Naive B cell (primary cell): ENCODE measurements around the gene GPATCH1. TPM values are rescaled to one million over a fixed set of nuclear protein-coding genes. Genes with fewer than 3 reads are reported as not detected.

ENCODE experiments used
- ATAC-seq, 2 donors: fragments of 150-1000 bp; cut with Tn5 transposase; 2 replicates each; pipeline ENCODE4 v1.10.0; 2021; ENCODE audit warnings: low read depth in 2 of 2, mild to moderate bottlenecking in 2 of 2, moderate library complexity in 2 of 2
- DNase-seq: peaks from one replicate; pipeline ENCODE4 v3.0.0; 2022
- H3K27ac Mint-ChIP-seq, 6 donors: one replicate each; pipeline ENCODE4 v1.8.0; 2020 to 2022; ENCODE audit warnings: mild to moderate bottlenecking in 6 of 6, mixed read lengths in 6 of 6, moderate library complexity in 5 of 6, inconsistent platforms in 2 of 6
- H3K27me3 Mint-ChIP-seq, 3 donors: one replicate each; pipeline ENCODE4 v1.8.0; 2021 to 2022; ENCODE audit warnings: mixed read lengths in 3 of 3, mild to moderate bottlenecking in 1 of 3
- H3K36me3 Mint-ChIP-seq, 2 donors: one replicate each; pipeline ENCODE4 v1.8.0; 2020 to 2022; ENCODE audit warnings: mixed read lengths in 2 of 2, inconsistent platforms in 1 of 2, mild to moderate bottlenecking in 1 of 2
- H3K4me1 Mint-ChIP-seq, 3 donors: one replicate each; pipeline ENCODE4 v1.8.0; 2020 to 2022; ENCODE audit warnings: mixed read lengths in 3 of 3, inconsistent platforms in 1 of 3, mild to moderate bottlenecking in 1 of 3, moderate library complexity in 1 of 3
- H3K4me3 Mint-ChIP-seq, 8 donors: one replicate each; pipeline ENCODE4 v1.8.0; 2020 to 2022; ENCODE audit warnings: mild to moderate bottlenecking in 8 of 8, mixed read lengths in 8 of 8, moderate library complexity in 8 of 8, inconsistent platforms in 2 of 8
- H3K9me3 Mint-ChIP-seq, 7 donors: one replicate each; pipeline ENCODE4 v1.8.0; 2020 to 2022; ENCODE audit warnings: mixed read lengths in 7 of 7, mild to moderate bottlenecking in 5 of 7, inconsistent platforms in 2 of 7, moderate library complexity in 1 of 7
- polyA plus RNA-seq, 6 donors: library from polyadenylated mRNA; unstranded; fragments of 300-500 nt; fragmentation: Illumina TruSeq; gene quantifications; one replicate each; pipeline ENCODE4 v1.2.3, GENCODE V29; 2021; ENCODE audit warnings: low read depth in 6 of 6

Gene GPATCH1
- polyA plus RNA-seq, 6 donors from 2014 or later, result 1.5 to 8.1 (median 5.1) TPM

DNA sequence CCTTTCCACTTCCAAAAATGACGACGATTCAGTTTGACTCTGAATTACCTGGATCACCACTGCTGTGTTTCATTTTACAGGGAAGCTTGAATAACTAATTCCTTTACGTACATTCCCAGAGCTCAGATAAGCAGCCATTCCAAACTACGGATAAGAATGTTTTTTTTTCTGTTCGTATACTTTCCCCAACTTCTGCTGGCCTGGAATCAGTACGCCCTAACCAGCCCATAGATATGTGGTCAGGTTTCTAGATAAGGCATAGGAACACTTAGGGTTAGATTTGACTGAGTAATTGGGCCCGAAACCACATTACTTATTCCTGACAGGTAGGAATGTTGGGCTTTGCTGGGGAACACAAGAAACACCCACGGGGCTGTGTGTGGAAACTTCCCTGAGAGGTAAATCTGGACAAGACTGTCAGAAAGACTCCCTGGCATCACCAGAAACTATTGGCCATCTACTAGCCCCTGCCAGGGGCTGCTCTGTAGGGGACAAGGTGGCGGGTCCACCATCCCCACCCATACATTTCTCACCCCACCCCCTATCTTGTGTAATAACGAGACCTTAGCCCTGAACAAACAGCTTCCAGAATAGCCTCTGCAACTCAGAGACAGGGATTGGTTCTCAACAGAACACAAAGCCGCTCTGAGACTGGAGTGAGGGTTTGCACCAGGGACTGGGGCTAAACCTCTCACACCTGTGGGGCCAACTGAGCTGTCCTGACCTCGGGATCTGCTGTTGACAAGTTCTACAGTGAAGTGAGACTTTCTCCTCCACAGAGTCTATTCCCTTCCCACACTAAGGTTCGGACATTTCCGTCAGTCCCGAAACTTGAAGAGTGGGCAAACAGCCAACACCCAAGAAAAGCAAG lies 31.9 kb upstream of the GPATCH1 start:
- DNase-seq (no peak), ATAC-seq (no peak)
- H3K27ac Mint-ChIP-seq, result no peak overlapping the region
- no peaks in the 10 kb centered on the region for H3K36me3 Mint-ChIP-seq
- no peaks in the 10 kb centered on the region for H3K4me1 Mint-ChIP-seq
- peaks cover 0 to 2% (median 0%) of the 10 kb centered on the region in 7 donors for H3K9me3 Mint-ChIP-seq
- H3K27me3 Mint-ChIP-seq, result peaks cover 0 to 10% (median 0%) of the 10 kb centered on the region in 3 donors
- no peak overlapping the region for H3K4me3 Mint-ChIP-seq

DNA sequence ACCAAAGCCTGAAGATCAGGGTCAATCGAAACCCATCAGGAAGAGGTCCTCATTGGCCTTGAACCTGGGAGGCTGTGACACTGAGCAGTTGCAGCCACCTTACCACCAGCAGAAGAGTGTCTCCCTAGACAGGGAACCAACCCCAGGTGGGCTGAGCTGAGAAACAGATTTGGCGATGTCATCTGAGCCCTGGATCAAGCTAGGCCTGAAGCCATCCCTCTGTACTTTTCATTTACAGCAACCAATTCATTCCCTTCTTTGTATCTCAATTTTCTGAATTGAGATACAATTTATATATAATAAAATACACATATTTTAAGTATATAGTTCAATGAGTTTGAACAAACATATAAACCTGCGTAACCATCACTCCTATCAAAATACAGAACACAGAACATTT lies 30.9 kb upstream of the GPATCH1 start:
- H3K9me3 Mint-ChIP-seq, result no peaks in the 10 kb centered on the region
- no peaks in the 10 kb centered on the region for H3K4me1 Mint-ChIP-seq
- H3K27me3 Mint-ChIP-seq, result peaks cover 0 to 10% (median 0%) of the 10 kb centered on the region in 3 donors
- no peak for DNase-seq
- no peak for ATAC-seq
- no peaks in the 10 kb centered on the region for H3K36me3 Mint-ChIP-seq
- no peak overlapping the region for H3K4me3 Mint-ChIP-seq
- no peak overlapping the region for H3K27ac Mint-ChIP-seq

DNA sequence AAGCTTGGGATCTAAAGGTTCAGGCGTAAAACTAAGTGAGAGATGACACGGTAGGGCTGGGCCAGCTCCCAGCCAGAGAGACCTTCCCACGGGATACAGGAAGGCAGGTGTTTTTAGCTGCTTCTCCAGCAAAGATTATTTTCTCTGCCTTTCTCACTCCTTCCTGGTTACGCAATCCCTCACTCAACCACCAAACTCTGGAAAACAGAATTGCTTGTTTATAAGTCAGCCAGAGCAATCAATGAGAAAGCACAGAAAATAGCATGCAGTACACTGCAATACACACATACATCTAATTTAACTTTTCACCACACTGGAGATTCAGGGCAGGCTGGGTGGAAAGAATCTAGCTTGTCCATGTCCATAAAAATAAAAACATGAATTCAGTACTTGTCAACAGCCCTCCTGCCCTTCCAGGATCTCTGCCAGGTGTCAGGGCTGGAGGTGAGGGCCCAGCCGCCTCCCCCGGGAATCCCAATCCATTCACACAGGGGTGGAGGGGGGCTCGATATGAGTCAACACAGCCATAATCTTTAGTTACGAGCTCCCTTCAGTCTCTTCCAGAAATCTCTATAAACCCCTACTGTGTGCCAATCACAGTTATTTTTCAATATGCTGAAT lies 28.5 kb upstream of the GPATCH1 start:
- no peak overlapping the region for H3K27ac Mint-ChIP-seq

DNA sequence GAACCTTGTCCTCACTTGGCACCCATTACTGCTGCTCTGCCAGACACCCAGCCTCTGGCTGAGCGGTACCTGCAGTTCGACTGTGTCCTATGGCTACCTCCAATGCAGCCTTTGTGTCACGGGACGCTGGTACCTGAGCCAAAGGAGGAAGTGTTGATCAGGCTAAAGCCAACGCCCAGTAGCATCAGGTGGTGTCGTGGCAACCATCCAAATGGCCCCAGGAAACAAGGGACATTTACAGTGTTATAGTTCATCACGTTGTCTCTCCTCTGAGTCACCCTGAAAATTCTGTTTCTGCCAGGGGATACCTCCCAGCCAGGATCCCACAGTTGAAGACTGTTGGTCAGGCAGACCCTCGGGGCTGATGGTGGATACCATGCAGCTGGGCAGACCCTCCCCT lies 26.4 kb upstream of the GPATCH1 start:
- ATAC-seq (no peak), DNase-seq (no peak)
- Mint-ChIP-seq H3K36me3 (no peaks in the 10 kb centered on the region), H3K27me3 (peaks cover 0 to 5% (median 4%) of the 10 kb centered on the region in 3 donors), H3K4me3 (no peak overlapping the region), H3K9me3 (no peaks in the 10 kb centered on the region), H3K4me1 (no peaks in the 10 kb centered on the region), H3K27ac (no peak overlapping the region)

More for the DNA sequence above, 28.5 kb upstream of the GPATCH1 start:
- no peaks in the 10 kb centered on the region for H3K9me3 Mint-ChIP-seq
- H3K4me3 Mint-ChIP-seq, result no peak overlapping the region
- H3K4me1 Mint-ChIP-seq, result no peaks in the 10 kb centered on the region
- DNase-seq (no peak), ATAC-seq (no peak)
- H3K27me3 Mint-ChIP-seq, result peaks cover 0 to 7% (median 0%) of the 10 kb centered on the region in 3 donors
- H3K36me3 Mint-ChIP-seq, result no peaks in the 10 kb centered on the region

DNA sequence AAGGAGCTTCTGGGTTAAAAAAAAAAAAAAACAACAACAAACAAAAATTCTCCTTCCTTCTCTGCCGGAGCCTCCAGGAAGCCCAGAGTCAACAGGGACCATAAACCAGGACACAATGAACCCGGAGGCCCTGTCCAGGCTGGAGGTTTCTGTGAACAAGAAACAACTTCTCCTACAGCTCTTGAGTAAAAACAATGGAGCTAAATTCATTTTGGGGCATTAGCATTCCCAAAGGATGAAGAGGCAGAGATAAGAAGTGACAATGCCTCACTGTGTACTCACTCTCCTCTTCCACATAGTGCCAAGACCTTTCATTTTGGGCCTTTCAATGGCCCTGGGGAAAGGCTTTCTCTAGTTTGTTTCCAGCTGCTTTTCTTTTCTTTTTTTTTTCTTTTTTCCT lies 25.3 kb upstream of the GPATCH1 start:
- no peaks in the 10 kb centered on the region for H3K36me3 Mint-ChIP-seq
- DNase-seq, result no peak
- H3K27ac Mint-ChIP-seq, result no peak overlapping the region
- no peaks in the 10 kb centered on the region for H3K9me3 Mint-ChIP-seq
- H3K27me3 Mint-ChIP-seq, result peaks cover 0 to 13% (median 8%) of the 10 kb centered on the region in 3 donors
- H3K4me1 Mint-ChIP-seq, result peaks cover 0 to 4% (median 0%) of the 10 kb centered on the region in 3 donors
- no peak for ATAC-seq
- H3K4me3 Mint-ChIP-seq, result no peak overlapping the region

DNA sequence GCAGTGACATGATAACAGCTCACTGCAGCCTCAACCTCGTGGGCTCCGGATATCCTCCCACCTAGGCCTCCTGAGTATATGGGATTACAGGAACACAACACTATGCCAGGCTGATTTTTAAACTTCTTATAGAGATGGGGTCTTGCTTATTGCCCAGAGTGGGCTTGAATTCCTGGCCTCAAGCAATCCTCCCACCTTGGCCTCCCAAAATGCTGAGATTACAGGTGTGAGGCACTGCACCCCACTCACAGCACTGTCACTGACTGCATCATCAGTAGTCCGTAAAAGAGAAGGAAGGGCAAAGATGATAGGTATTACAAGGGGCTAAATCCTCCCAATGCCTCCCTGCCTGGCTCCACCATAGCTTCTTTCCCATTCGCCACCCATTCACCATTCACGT lies 20.4 kb upstream of the GPATCH1 start:
- H3K4me1 Mint-ChIP-seq, result peaks cover 4 to 15% (median 11%) of the 10 kb centered on the region in 3 donors
- H3K9me3 Mint-ChIP-seq, result no peaks in the 10 kb centered on the region
- peaks cover 4 to 28% (median 8%) of the 10 kb centered on the region in 3 donors for H3K27me3 Mint-ChIP-seq
- DNase-seq, result no peak
- H3K4me3 Mint-ChIP-seq, result peak overlapping the region in 1 of 8 donors; percentile 28
- no peak for ATAC-seq
- no peak overlapping the region for H3K27ac Mint-ChIP-seq
- no peaks in the 10 kb centered on the region for H3K36me3 Mint-ChIP-seq

DNA sequence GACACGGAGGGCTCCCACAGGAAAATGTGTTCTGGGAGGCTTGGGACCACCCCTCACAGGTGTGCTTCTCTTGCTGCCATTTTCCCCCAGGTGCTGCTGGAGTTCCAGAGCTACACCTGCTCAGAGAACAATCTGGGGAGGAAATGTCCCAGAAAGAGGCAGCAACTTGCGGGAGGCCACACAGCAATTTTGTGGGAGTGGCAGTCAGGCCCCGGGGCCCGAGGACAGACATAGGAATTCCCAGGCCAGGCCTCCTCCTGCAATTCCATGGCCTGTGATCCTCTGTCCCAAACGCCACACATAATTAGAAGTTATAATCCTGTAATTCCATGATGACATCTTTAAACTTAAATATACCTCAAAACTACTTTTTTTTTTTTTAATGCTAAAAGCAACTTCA lies 18.1 kb upstream of the GPATCH1 start:
- no peak for DNase-seq
- peak overlapping the region in 6 of 8 donors; percentile 74 to 93 (median 82) for H3K4me3 Mint-ChIP-seq
- H3K27ac Mint-ChIP-seq, result peak overlapping the region in 1 of 6 donors; percentile 76
- peaks cover 7 to 35% (median 8%) of the 10 kb centered on the region in 3 donors for H3K27me3 Mint-ChIP-seq
- H3K9me3 Mint-ChIP-seq, result peaks cover 0 to 3% (median 0%) of the 10 kb centered on the region in 7 donors
- H3K36me3 Mint-ChIP-seq, result no peaks in the 10 kb centered on the region
- no peak for ATAC-seq
- H3K4me1 Mint-ChIP-seq, result peaks cover 4 to 19% (median 11%) of the 10 kb centered on the region in 3 donors

DNA sequence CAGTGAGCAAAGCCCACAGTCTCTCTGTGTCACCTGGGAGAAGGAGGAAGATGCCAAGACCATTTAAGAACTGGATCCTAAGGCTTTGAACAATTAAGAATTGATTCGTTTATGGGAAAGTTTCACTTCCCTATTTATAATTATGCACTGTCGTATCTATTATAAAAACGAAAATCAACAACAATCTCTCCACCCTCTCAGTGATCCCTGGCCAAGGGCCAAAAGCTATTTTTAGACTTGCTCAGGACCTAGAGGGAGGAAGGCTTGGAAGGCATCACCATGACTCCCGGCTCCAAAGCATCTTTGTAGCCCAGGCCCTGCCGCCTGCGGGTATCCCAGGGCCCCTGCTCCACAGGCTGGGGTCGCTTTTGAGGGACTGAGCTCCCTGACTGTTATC lies 17.6 kb upstream of the GPATCH1 start:
- peak; percentile 31 for DNase-seq
- peaks cover 4 to 19% (median 11%) of the 10 kb centered on the region in 3 donors for H3K4me1 Mint-ChIP-seq
- H3K4me3 Mint-ChIP-seq, result peak overlapping the region; percentile 74 to 93 (median 84)
- H3K36me3 Mint-ChIP-seq, result no peaks in the 10 kb centered on the region
- peaks cover 0 to 3% (median 0%) of the 10 kb centered on the region in 7 donors for H3K9me3 Mint-ChIP-seq
- peaks cover 7 to 35% (median 8%) of the 10 kb centered on the region in 3 donors for H3K27me3 Mint-ChIP-seq
- ATAC-seq, result peak; percentile 38 to 55
- peak overlapping the region in 2 of 6 donors; percentile 41 to 76 for H3K27ac Mint-ChIP-seq

DNA sequence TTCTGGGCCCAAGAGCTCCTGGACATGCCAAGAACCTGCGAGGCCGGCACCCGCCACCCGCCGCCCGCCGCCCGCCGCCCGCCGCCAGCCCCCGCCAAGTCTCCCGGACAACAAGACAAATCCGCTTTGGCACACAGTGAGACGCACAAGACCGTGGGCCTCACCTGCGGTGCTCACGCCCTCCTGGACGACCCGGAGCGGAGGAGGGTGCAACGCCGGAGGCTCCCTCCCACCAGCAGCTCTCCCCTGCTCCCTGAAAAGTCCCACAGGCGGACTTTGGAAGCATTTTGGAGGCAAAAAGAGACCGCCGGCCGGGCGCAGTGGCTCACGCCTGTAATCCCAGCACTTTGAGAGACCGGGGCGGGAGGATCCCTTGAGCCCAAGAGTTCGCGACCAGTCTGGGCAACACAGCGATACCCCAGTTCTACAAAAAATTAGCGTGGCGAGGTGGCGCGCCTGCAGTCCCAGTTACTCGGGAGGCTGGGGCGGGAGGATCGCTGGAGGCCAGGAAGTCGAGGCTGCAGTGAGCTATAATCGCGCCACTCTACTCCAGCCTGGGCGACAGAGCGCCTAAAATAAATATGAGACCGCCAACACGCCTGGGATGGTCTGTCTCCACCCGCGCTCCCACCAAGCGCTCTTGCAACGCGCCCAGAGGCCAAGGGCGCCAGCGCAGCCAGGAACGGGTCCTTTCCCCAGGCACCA lies 17.1 kb upstream of the GPATCH1 start:
- peak overlapping the region in 4 of 6 donors; percentile 41 to 84 (median 80) for H3K27ac Mint-ChIP-seq
- H3K4me3 Mint-ChIP-seq, result peak overlapping the region; percentile 74 to 93 (median 86)
- DNase-seq (peak; percentile 7), ATAC-seq (peak; percentile 18 to 20)
- H3K27me3 Mint-ChIP-seq, result peaks cover 7 to 35% (median 8%) of the 10 kb centered on the region in 3 donors
- no peaks in the 10 kb centered on the region for H3K36me3 Mint-ChIP-seq
- H3K4me1 Mint-ChIP-seq, result peaks cover 4 to 19% (median 11%) of the 10 kb centered on the region in 3 donors
- H3K9me3 Mint-ChIP-seq, result peaks cover 0 to 3% (median 0%) of the 10 kb centered on the region in 7 donors

DNA sequence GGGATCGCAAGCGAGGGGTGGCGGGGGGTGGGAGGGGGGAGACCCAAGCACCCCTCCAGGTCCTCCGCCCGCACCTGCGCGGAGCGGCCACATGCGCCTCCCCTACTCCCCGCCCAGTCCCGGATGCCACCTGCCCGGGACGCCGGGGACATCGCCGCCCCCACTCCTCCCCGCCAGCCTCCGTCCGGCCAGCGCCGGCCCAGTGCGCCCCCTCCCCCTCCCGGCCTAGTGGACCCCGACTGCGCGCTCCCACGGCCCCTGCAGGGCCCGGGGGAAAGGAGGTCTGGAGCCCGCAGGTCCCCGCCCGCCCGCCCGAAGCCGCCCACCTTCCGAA lies 16.6 kb upstream of the GPATCH1 start:
- Mint-ChIP-seq H3K4me3 (peak overlapping the region; percentile 74 to 93 (median 86)), H3K27me3 (peaks cover 5 to 33% (median 7%) of the 10 kb centered on the region in 3 donors), H3K27ac (no peak overlapping the region), H3K4me1 (peaks cover 4 to 19% (median 11%) of the 10 kb centered on the region in 3 donors), H3K9me3 (peaks cover 0 to 3% (median 0%) of the 10 kb centered on the region in 7 donors), H3K36me3 (no peaks in the 10 kb centered on the region)
- ATAC-seq (peak; percentile 68 to 76), DNase-seq (peak; percentile 15)

DNA sequence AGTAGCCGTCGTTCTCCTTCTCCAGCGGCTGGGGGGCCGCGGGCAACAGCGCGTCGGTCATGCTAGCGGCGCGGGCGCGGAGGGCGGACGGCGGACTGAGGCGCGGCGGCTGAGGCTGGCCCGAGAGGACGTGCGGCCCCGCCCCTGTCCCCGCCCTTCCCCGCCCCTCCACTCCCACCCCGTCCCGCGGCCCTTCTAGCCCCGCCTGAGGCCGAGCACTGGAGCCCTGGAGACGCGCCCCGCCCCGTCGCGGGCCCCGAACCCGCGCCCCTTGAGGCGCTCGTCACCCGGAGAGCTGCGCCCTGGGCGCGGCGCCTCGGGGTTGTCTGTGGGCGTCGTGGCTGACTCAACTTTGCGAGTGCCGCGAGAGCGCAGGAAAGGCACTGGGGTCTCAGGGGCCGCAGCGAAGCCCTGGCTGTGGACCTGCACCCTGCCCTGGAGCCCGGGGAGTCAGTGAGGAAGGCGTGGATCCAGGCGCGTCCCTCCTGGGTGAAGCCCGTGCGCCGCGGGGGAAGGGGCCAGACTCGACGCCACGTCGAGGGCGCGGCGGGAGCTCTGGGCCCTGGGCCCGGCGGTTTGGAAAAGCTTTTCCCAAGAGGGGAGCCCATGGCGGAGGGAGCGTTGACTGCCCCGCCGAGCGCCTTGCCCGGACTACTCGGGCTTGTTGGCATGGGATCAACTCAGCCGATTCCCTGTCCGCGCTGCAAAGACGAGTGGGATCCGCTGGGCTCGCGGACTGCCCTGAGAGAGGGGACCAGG lies 16.0 kb upstream of the GPATCH1 start, which contains the start of gene RHPN2:
RHPN2 (minus strand) TSS at position 97 of the 759 bp plus-strand sequence; CDS start at position 61, 36 bp downstream.
- Mint-ChIP-seq H3K27me3 (peaks cover 0 to 32% (median 10%) of the 10 kb centered on the region in 3 donors), H3K4me3 (peak within 1 kb of the TSS; percentile 79 to 93 (median 86)), H3K4me1 (peaks cover 4 to 19% (median 11%) of the 10 kb centered on the region in 3 donors), H3K27ac (peak within 1 kb of the TSS in 2 of 6 donors; percentile 83 to 84), H3K9me3 (peaks cover 0 to 3% (median 0%) of the 10 kb centered on the region in 7 donors), H3K36me3 (no peaks in the 10 kb centered on the region)
- DNase-seq, result peak; percentile 33
- peak; percentile 70 to 72 for ATAC-seq

DNA sequence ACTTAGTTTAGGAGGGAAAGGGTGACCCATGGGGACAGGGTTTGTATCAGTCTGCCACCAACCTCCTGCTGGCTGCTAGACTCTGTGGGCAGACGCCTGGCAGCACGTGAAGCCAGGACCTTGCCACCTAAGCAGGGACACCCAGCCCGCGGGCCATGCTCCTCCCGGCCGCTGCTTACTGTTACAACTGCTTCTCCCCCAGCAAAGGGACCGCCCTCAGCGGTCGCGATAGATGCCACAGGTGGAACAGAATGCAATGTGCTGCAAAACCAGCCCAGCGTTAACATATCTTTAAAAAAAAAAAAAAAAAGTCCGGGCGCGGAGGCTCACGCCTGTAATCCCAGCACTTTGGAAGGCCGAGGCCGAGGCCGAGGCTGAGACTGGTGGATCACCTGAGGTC lies 14.4 kb upstream of the GPATCH1 start:
- no peak for ATAC-seq
- Mint-ChIP-seq H3K9me3 (peaks cover 0 to 3% (median 0%) of the 10 kb centered on the region in 7 donors), H3K27ac (no peak overlapping the region), H3K27me3 (peaks cover 0 to 24% (median 12%) of the 10 kb centered on the region in 3 donors), H3K4me3 (peak overlapping the region in 6 of 8 donors; percentile 34 to 87 (median 71)), H3K4me1 (peaks cover 4 to 15% (median 11%) of the 10 kb centered on the region in 3 donors), H3K36me3 (no peaks in the 10 kb centered on the region)
- DNase-seq, result no peak
